ENCODE results near the gene RNF187.

DNA sequence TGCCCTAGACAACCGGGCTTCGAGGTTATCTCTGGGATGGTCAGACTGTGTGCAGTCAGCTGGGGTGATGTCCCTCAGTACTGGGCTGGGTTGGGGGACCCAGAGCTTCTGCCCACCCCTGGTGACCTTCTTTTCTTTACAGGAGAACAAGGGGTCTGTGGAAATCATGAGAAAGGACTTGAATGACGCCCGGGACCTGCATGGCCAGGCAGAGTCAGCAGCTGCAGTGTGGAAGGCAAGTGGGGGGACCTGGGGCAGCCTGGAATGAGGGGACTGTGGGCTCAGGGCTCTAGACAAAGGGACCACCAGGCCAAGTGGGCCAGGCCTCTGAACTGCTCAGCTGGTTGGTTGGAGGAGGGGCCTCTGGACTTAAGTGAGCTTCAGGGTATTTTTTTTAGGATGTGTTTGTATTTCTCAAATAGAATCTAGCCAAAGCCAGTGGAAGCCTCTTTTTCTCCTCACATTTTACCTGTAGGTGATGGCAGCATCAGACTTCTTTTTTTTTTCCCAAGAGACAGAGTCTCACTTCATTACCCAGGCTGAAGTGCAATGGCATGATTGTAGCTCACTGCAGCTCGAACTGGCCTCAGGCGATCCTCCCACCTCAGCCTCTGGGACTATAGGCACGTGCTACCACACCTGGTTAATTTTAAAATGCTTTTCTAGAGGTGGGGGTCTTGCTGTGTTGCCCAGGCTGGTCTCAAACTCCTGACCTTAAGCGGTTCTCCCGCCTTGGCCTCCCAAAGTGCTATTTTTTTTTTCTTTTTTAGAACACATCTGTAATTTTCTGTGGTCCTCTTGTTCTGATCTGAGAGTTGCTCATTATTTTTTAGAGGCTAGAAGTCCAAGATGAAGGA lies 1.9 kb downstream of the RNF187 start:
- TF ChIP-seq, protein P1, sequence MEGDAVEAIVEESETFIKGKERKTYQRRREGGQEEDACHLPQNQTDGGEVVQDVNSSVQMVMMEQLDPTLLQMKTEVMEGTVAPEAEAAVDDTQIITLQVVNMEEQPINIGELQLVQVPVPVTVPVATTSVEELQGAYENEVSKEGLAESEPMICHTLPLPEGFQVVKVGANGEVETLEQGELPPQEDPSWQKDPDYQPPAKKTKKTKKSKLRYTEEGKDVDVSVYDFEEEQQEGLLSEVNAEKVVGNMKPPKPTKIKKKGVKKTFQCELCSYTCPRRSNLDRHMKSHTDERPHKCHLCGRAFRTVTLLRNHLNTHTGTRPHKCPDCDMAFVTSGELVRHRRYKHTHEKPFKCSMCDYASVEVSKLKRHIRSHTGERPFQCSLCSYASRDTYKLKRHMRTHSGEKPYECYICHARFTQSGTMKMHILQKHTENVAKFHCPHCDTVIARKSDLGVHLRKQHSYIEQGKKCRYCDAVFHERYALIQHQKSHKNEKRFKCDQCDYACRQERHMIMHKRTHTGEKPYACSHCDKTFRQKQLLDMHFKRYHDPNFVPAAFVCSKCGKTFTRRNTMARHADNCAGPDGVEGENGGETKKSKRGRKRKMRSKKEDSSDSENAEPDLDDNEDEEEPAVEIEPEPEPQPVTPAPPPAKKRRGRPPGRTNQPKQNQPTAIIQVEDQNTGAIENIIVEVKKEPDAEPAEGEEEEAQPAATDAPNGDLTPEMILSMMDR (IDR thresholded peaks at IDR 0.05): no peak
- TF ChIP-seq, protein P2, sequence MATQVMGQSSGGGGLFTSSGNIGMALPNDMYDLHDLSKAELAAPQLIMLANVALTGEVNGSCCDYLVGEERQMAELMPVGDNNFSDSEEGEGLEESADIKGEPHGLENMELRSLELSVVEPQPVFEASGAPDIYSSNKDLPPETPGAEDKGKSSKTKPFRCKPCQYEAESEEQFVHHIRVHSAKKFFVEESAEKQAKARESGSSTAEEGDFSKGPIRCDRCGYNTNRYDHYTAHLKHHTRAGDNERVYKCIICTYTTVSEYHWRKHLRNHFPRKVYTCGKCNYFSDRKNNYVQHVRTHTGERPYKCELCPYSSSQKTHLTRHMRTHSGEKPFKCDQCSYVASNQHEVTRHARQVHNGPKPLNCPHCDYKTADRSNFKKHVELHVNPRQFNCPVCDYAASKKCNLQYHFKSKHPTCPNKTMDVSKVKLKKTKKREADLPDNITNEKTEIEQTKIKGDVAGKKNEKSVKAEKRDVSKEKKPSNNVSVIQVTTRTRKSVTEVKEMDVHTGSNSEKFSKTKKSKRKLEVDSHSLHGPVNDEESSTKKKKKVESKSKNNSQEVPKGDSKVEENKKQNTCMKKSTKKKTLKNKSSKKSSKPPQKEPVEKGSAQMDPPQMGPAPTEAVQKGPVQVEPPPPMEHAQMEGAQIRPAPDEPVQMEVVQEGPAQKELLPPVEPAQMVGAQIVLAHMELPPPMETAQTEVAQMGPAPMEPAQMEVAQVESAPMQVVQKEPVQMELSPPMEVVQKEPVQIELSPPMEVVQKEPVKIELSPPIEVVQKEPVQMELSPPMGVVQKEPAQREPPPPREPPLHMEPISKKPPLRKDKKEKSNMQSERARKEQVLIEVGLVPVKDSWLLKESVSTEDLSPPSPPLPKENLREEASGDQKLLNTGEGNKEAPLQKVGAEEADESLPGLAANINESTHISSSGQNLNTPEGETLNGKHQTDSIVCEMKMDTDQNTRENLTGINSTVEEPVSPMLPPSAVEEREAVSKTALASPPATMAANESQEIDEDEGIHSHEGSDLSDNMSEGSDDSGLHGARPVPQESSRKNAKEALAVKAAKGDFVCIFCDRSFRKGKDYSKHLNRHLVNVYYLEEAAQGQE (IDR thresholded peaks at IDR 0.05; ENCODE audit: insufficient read depth in 1 of 2, low read depth in 2 of 2, low read length in 1 of 2): no peak
- TF ChIP-seq POLR2AphosphoS5 (IDR thresholded peaks at IDR 0.05; ENCODE audit: low read depth, low read length) (no peak), SIN3A (IDR thresholded peaks at IDR 0.05; ENCODE audit: borderline replicate concordance, insufficient read depth, low read depth, low read length) (no peak), TCF7L2 (IDR thresholded peaks at IDR 0.05; ENCODE audit: low read depth, low read length) (no peak)

All from Panc1 (cell line).